SJSA1 (cell line): ENCODE results near the gene RFXAP. TPM values are rescaled to one million over a fixed set of nuclear protein-coding genes. Genes with fewer than 3 reads are reported as not detected.
"Not testable (repeated sequence)": the region's sequence is repeated elsewhere in the genome, so short reads cannot be mapped to it uniquely, and the experiment has no call there.

Experiments used
- DNase-seq, 2 experiments: peaks; one replicate each; pipeline ENCODE4 v3.0.0-alpha.2; 2015 to 2020; ENCODE audit warnings: low spot score in 2 of 2, low read depth in 1 of 2
- H3K27ac ChIP-seq: fragments of 250-450 bp; sonication (Bioruptor Pico); 2 replicates; pipeline ENCODE4 v1.5.1; 2020; ENCODE audit warnings: mild to moderate bottlenecking, moderate library complexity
- H3K27me3 ChIP-seq: fragments of 250-450 bp; sonication (Bioruptor Pico); replicated peaks from 2 replicates; pipeline ENCODE4 v1.5.1; 2020; ENCODE audit warnings: mild to moderate bottlenecking, moderate library complexity
- H3K36me3 ChIP-seq: fragments of 250-450 bp; sonication (Bioruptor Pico); 2 replicates; pipeline ENCODE4 v1.5.1; 2020; ENCODE audit warnings: mild to moderate bottlenecking
- H3K4me1 ChIP-seq: fragments of 250-450 bp; sonication (Bioruptor Pico); replicated peaks from 2 replicates; pipeline ENCODE4 v1.6.1; 2021; ENCODE audit warnings: mild to moderate bottlenecking
- H3K4me3 ChIP-seq: fragments of 250-450 bp; sonication (Bioruptor Pico); 2 replicates; pipeline ENCODE4 v1.5.1; 2020; ENCODE audit warnings: mild to moderate bottlenecking
- H3K9me3 ChIP-seq: fragments of 250-450 bp; sonication (Bioruptor Pico); replicated peaks from 2 replicates; pipeline ENCODE4 v1.5.1; 2020; ENCODE audit warnings: mild to moderate bottlenecking
- total RNA-seq: library from RNA; depleted of rRNA; stranded (reverse); fragments of >200 nt; shearing (Covaris generic); gene quantifications from 2 replicates; pipeline ENCODE4 v1.2.3, GENCODE V29; 2014; rRNA removed

Gene RFXAP
- 0.47 and 1.2 TPM in 2 replicates for total RNA-seq

GRCh38 chr13:36818804-36819738, at the start of gene RFXAP:
TSS of gene RFXAP (plus strand) at chr13:36819222. CDS start at chr13:36819358, 136 bp downstream.
- no peaks in the 10 kb centered on the region; the same call in 1 of the 2 replicates for H3K27me3 ChIP-seq
- no peaks in the 10 kb centered on the region; the same call in 1 of the 2 replicates for H3K36me3 ChIP-seq
- peak; percentile 81 to 84 for DNase-seq
- peak within 1 kb of the TSS; percentile 78 for H3K4me3 ChIP-seq
- H3K9me3 ChIP-seq: no peaks in the 10 kb centered on the region
- H3K27ac ChIP-seq: peak within 1 kb of the TSS; percentile 49
- H3K4me1 ChIP-seq: peaks cover 11% of the 10 kb centered on the region

- Histone ChIP-seq H3K4me1 (no peaks in the 10 kb centered on the region; the same call in 1 of the 2 replicates), H3K36me3 (no peaks in the 10 kb centered on the region), H3K27me3 (no peaks in the 10 kb centered on the region)
These were observed 49.5 kb upstream of the RFXAP start for GRCh38 chr13:36769545-36769944.

GRCh38 chr13:36770741-36771140, 48.3 kb upstream of the RFXAP start:
- no peak overlapping the region for H3K27ac ChIP-seq
- no peaks in the 10 kb centered on the region; the same call in 1 of the 2 replicates for H3K4me1 ChIP-seq
- H3K36me3 ChIP-seq: no peaks in the 10 kb centered on the region
- no peaks in the 10 kb centered on the region for H3K27me3 ChIP-seq
- H3K9me3 ChIP-seq: no peaks in the 10 kb centered on the region
- DNase-seq: no peak
- H3K4me3 ChIP-seq: no peak overlapping the region

More at GRCh38 chr13:36769545-36769944, 49.5 kb upstream of the RFXAP start:
- DNase-seq: no peak
- Histone ChIP-seq H3K9me3 (no peaks in the 10 kb centered on the region), H3K4me3 (no peak overlapping the region), H3K27ac (no peak overlapping the region)

GRCh38 chr13:36772853-36773252, 46.2 kb upstream of the RFXAP start:
- peaks cover 3% of the 10 kb centered on the region for H3K4me1 ChIP-seq
- H3K9me3 ChIP-seq: no peaks in the 10 kb centered on the region
- no peaks in the 10 kb centered on the region for H3K36me3 ChIP-seq
- H3K27ac ChIP-seq: no peak overlapping the region
- H3K4me3 ChIP-seq: no peak overlapping the region
- no peak for DNase-seq
- no peaks in the 10 kb centered on the region for H3K27me3 ChIP-seq

- Histone ChIP-seq H3K9me3 (no peaks in the 10 kb centered on the region), H3K4me3 (no peak overlapping the region), H3K4me1 (peaks cover 12% of the 10 kb centered on the region), H3K36me3 (no peaks in the 10 kb centered on the region), H3K27ac (no peak overlapping the region), H3K27me3 (no peaks in the 10 kb centered on the region)
- DNase-seq: no peak
These were observed 44.1 kb upstream of the RFXAP start for GRCh38 chr13:36774931-36775330.

GRCh38 chr13:36776175-36776574, 42.8 kb upstream of the RFXAP start:
- Histone ChIP-seq H3K4me3 (no peak overlapping the region), H3K27ac (no peak overlapping the region), H3K36me3 (no peaks in the 10 kb centered on the region), H3K9me3 (no peaks in the 10 kb centered on the region), H3K4me1 (peaks cover 12% of the 10 kb centered on the region), H3K27me3 (no peaks in the 10 kb centered on the region)
- DNase-seq: no peak

- Histone ChIP-seq H3K4me3 (peak overlapping the region; percentile 27), H3K4me1 (peaks cover 12% of the 10 kb centered on the region), H3K36me3 (no peaks in the 10 kb centered on the region), H3K27me3 (no peaks in the 10 kb centered on the region), H3K9me3 (no peaks in the 10 kb centered on the region), H3K27ac (peak overlapping the region; percentile 62)
- peak; percentile 63 to 66 for DNase-seq
These were observed 40.8 kb upstream of the RFXAP start for GRCh38 chr13:36778083-36778671.

- no peaks in the 10 kb centered on the region for H3K36me3 ChIP-seq
- H3K27ac ChIP-seq: no peak overlapping the region
- DNase-seq: no peak
- H3K4me1 ChIP-seq: peaks cover 2% of the 10 kb centered on the region; the same call in 1 of the 2 replicates
- H3K27me3 ChIP-seq: no peaks in the 10 kb centered on the region
- no peak overlapping the region for H3K4me3 ChIP-seq
- no peaks in the 10 kb centered on the region for H3K9me3 ChIP-seq
These were observed 35.1 kb upstream of the RFXAP start for GRCh38 chr13:36783890-36784289.

- H3K4me3 ChIP-seq, DNase-seq, H3K9me3 ChIP-seq, H3K36me3 ChIP-seq, H3K4me1 ChIP-seq, H3K27me3 ChIP-seq, H3K27ac ChIP-seq: not testable (repeated sequence)
These were observed 32.8 kb upstream of the RFXAP start for GRCh38 chr13:36786175-36786574.

GRCh38 chr13:36787181-36787580, 31.8 kb upstream of the RFXAP start:
- H3K27me3 ChIP-seq: no peaks in the 10 kb centered on the region
- H3K4me1 ChIP-seq: no peaks in the 10 kb centered on the region
- H3K36me3 ChIP-seq: no peaks in the 10 kb centered on the region
- DNase-seq: no peak
- no peak overlapping the region for H3K27ac ChIP-seq
- H3K4me3 ChIP-seq: no peak overlapping the region
- no peaks in the 10 kb centered on the region for H3K9me3 ChIP-seq

- Histone ChIP-seq H3K9me3 (no peaks in the 10 kb centered on the region), H3K27ac (no peak overlapping the region), H3K4me1 (no peaks in the 10 kb centered on the region), H3K27me3 (no peaks in the 10 kb centered on the region), H3K4me3 (no peak overlapping the region), H3K36me3 (no peaks in the 10 kb centered on the region)
- DNase-seq: no peak
These were observed 30.7 kb upstream of the RFXAP start for GRCh38 chr13:36788276-36788675.

- no peak for DNase-seq
- Histone ChIP-seq H3K4me3 (no peak overlapping the region), H3K4me1 (no peaks in the 10 kb centered on the region), H3K9me3 (no peaks in the 10 kb centered on the region), H3K27me3 (no peaks in the 10 kb centered on the region), H3K36me3 (no peaks in the 10 kb centered on the region), H3K27ac (no peak overlapping the region)
These were observed 30.0 kb upstream of the RFXAP start for GRCh38 chr13:36789061-36789460.

GRCh38 chr13:36789730-36790129, 29.3 kb upstream of the RFXAP start:
- Histone ChIP-seq H3K4me3 (no peak overlapping the region), H3K27ac (no peak overlapping the region), H3K9me3 (no peaks in the 10 kb centered on the region), H3K4me1 (no peaks in the 10 kb centered on the region), H3K36me3 (no peaks in the 10 kb centered on the region), H3K27me3 (no peaks in the 10 kb centered on the region)
- DNase-seq: no peak

- no peak for DNase-seq
- Histone ChIP-seq H3K27ac (no peak overlapping the region), H3K4me3 (no peak overlapping the region), H3K27me3 (no peaks in the 10 kb centered on the region), H3K4me1 (no peaks in the 10 kb centered on the region), H3K36me3 (no peaks in the 10 kb centered on the region), H3K9me3 (no peaks in the 10 kb centered on the region)
These were observed 24.3 kb upstream of the RFXAP start for GRCh38 chr13:36794706-36795105.
